ENCODE measurements around the gene CATSPER1.

Gene CATSPER1

DNA sequence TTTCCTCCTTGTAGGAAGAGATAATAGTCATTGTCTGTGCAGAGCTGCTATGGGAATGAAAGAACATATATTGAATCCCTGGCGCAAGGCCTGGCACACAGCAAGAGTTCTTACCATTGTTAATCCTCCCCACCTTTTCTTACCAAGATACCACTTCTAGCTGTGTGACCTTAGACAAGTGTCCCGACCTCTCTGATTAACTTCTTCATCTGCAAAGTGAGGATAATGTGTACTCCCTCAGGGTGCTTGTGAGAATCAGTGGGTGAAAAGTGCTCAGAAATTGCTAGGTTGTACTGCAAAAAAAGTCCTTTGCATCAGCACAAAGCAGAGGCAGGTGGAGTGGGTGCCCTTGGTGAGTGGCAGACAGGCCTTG lies 18.2 kb downstream of the CATSPER1 start:
- DNase-seq (ENCODE audit: low read depth, low spot score), result no peak
- no peak overlapping the region for H3K4me3 ChIP-seq (ENCODE audit: low read length)

DNA sequence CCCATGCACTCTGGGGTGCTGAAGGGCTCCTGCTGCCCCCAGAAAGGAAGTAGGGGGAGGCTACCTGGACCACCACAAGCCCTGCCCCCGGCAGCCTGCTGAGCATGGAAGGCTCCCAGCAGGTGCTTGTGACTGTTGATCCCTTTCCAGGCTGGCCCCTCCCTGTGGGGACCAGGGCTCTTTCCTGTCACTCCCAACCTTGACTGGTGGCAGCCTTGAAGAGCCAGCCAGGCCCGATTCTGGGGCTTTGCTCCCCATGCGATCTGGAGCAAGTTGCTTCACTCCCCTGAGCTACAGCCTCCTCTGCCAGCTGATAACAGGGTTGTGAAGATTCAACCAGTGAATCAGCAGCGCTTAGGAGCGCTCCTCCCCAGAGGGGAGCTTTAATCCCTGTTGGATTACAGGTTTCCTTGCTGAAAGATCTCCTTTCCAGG lies 19.1 kb downstream of the CATSPER1 start:
- DNase-seq (ENCODE audit: low read depth, low spot score), result peak; percentile 65
- H3K4me3 ChIP-seq (ENCODE audit: low read length), result no peak overlapping the region

DNA sequence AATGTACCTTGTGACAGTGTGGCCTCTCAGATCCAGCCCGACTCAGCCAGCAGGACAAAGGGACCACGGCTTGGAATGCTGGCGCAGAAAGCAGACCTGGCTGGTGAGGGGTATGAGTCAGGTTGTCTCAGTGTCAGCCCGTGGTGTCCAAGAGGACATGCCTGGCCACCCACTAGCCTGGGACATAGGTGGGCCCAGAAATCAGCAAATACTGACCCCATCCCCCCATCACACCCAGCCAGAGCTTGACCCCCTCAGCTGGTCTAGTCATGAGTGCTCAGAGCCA lies 19.4 kb downstream of the CATSPER1 start:
- no peak overlapping the region for H3K4me3 ChIP-seq (ENCODE audit: low read length)
- DNase-seq (ENCODE audit: low read depth, low spot score), result no peak

DNA sequence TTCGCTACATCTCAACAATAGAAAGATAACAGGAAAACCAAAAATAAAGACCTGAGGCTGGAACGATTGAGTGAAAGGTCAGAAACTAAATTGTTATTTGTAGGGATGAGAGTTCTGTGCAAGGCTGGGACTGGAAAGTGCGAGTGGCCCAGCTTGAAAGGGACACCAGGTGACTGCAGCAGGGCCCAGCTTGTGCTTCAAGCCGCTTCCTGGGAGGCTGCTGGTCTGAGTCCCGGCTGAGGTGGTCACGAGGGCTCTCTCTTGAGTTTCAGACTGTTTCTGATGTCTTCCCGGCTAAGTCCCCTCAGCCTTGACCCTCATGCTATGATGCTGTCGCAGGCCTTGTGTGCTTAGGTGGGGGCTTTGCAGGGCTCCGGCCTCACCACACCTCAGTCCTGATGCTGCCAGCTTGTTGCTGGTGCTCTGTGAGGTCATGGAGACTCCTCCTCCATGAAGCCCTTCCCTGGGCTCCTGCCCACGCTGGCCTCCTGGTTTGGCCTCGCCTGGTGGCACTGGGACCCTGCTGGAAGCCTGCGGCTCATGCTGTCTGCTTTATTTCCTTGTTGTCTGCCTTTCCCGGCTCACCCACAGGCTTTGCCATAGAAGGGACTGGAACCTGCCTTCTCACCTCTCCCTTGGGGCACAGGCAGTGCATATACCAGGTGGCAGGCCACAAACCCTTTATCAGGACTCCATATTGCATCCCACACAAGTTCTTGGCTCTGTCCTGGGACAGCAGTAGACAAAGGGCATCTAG lies 20.0 kb downstream of the CATSPER1 start:
- DNase-seq (ENCODE audit: low read depth, low spot score), result no peak
- no peak overlapping the region for H3K4me3 ChIP-seq (ENCODE audit: low read length)

DNA sequence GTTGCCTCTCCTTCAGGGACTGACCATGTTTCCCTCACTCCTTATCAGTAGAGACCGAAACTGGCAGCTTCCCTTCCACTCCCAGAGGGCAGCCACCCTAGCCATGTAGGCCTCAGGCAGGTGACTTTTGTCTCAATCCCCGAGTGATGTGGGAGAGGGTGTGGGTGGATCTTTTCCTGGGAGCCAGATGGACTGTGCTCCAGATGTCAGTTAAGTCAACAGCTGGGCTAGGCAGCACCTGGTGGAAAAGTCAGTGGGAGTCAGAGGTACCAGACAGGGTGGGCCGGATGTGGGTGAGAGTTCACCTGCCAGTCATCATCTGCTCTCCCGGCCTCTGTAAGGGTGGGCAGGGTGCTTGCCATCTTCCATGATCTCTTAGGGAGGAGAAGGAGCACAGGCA lies 22.1 kb downstream of the CATSPER1 start:
- peak; percentile 83 for DNase-seq (ENCODE audit: low read depth, low spot score)

DNA sequence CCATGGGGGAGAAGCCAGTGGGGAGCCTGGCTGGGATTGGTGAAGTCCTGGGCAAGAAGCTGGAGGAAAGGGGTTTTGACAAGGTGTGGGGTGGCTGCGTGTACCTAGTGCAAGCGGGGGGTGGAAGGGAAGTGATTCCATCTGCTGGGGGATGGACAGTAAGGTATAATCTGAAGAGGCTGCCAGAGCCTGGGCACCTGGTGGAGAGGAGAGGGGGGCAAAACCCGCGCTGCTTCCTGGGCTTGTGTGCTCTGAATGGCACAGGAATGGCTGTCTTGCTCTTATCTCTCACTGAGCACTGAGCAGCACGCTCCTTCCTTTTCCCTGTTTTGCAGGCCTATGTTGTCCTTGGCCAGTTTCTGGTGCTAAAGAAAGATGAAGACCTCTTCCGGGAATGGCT lies 23.0 kb downstream of the CATSPER1 start:
- H3K4me3 ChIP-seq (ENCODE audit: low read length), result peak overlapping the region; percentile 100
- DNase-seq (ENCODE audit: low read depth, low spot score), result no peak

More for the DNA sequence above, 22.1 kb downstream of the CATSPER1 start:
- peak overlapping the region; percentile 24; the same call in 1 of the 2 replicates for H3K4me3 ChIP-seq (ENCODE audit: low read length)

DNA sequence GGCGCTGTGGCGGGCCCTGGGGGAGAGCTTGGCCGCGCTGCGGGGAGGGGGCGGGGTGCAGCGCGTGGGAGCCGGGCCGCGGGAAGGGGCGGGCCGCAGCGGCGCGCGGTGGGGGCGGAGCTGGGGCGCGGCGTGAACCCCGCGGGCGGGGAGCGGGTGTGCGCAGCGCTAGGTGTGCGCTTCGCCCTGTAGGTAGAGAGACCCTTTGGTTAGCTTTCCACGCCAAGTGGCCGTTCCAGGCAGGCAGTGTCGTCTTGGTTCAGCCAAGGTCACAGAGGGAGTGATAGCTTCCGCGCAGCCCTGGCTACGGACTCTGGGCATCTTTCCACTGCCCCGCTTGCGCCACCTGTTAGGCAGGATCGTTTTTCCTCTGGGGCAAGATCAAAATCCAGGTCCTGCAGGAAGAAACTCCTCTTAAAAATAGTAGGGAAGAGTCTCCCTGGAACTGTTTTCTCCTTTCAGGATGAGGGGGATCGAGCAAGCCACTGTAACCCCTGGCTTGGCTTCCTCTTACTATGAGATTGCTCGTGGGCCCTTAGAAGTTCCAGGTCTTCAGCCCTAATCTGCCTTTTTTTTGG lies 23.5 kb downstream of the CATSPER1 start:
- H3K4me3 ChIP-seq (ENCODE audit: low read length), result peak overlapping the region; percentile 100
- DNase-seq (ENCODE audit: low read depth, low spot score), result no peak

DNA sequence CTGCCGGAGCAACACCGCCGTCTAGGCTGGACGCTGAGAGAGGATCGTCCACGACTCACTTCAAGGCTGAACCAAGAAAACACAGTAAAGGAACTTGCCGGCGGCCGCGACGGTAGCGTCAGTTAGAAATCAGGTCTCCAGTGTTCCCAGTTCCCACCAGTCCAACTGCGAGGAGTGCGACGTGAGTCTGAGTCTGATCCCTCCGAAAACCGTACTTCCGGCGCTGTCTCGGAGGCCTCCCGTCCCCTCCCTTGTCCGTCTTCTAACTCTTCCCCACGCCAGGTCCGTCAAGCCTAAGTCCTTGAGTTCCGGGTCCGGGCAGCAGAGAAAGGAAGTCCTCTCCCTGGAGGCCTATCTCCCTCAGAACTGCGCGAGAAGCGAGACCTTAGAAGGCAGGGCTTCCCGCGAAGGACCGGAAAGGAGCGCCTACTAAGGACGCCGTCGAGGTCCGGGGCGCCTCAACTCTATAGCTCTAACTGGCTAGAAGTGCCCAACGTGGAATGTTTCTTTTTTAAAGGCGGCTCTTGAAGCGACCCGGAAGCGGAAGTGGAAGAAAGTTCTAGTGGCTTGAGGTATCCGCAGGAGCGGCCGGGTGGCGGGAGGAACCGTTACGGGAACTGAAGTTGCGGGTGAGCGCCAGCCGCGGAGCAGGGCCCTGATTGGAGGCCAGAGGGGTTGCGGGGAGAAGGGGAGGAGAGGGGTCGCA lies 24.2 kb downstream of the CATSPER1 start, which contains the start of the genes BANF1 and EIF1AD:
BANF1 (plus strand) TSS at position 562 of the 706 bp plus-strand sequence. CDS start 748 bp downstream, outside the sequence.
EIF1AD (minus strand) TSS at position 216 of the 706 bp plus-strand sequence. CDS start 1,768 bp downstream, outside the sequence.
- DNase-seq (ENCODE audit: low read depth, low spot score), result peak; percentile 99
- peak within 1 kb of the TSS; percentile 100 for H3K4me3 ChIP-seq (ENCODE audit: low read length)

DNA sequence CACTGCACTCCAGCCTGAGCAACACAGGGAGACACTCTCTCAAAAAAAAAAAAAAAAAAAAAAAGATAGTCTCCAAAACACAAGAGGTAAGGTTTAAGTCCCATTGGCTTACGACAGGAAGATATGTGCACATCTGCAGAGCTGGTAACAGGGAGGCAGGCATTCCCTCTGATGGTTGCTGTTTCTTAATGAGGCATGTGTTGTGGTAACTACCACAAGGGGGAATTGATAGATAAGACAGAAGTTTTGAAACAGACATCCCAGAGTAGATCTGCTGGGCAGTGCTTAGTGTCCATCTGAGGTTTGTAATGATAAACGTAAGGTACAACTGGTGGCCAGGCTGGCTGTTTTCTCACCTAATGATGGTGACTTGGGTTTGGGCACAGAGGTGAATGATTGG lies 29.0 kb downstream of the CATSPER1 start:
- DNase-seq (ENCODE audit: low read depth, low spot score), result peak; percentile 66
- no peak overlapping the region for H3K4me3 ChIP-seq (ENCODE audit: low read length)

DNA sequence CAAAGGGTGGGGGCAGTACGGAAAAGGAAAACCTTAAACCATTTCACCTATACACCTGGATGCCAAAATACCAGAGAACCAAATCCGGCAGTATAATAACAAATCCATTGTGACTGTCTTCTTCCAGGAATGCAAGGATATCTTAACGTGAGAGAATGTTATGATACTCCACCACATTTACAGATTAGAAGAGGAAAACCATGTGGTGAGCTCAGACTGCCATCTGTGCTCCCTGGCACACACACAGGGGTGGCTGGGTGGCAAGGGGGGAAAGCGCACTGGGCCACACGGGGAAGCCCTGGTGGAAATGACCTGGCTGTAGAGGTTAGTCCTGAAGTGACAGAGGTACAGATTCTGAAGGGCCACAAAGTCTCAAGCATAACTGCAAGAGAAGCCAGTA lies 34.2 kb downstream of the CATSPER1 start:
- H3K4me3 ChIP-seq (ENCODE audit: low read length), result no peak overlapping the region
- no peak for DNase-seq (ENCODE audit: low read depth, low spot score)

DNA sequence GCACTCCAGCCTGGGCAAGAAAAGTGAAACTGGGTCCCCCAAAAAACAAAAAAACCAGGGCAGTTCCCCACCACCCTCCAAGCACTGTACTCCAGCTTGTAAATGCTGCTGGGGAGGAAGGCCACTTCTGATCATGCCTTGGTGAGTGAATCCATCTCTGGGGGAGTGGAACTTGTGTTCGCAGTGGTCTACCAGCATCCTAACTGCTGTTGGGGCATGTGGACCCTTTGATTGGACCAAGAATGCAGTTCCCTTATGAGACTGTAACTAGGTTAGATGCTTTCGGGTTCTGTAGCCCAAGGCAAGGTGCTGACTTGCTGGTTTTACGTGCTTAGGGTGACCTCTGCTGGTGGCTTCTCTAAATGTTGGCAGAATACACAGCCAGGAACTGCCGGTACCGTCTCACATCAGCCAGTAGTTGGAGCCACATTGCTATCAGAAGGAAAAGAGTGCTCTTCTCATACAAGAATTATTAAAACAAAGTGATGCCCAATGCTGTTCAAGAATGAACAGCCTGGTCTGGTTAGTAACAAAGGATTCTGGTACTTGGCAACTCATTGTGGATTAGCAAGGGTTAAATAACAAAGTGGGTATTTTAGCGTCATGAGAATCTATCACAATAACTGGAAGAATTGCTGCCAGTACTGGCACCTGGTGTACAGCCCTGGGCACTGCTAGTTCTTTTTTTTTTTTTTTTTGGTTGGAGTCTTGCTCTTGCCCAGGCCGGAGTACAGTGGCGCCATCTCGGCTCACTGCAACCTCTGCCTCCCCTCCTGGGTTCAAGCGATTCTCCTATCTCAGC lies 37.3 kb downstream of the CATSPER1 start:
- peak; percentile 95 for DNase-seq (ENCODE audit: low read depth, low spot score)
- no peak overlapping the region for H3K4me3 ChIP-seq (ENCODE audit: low read length)

DNA sequence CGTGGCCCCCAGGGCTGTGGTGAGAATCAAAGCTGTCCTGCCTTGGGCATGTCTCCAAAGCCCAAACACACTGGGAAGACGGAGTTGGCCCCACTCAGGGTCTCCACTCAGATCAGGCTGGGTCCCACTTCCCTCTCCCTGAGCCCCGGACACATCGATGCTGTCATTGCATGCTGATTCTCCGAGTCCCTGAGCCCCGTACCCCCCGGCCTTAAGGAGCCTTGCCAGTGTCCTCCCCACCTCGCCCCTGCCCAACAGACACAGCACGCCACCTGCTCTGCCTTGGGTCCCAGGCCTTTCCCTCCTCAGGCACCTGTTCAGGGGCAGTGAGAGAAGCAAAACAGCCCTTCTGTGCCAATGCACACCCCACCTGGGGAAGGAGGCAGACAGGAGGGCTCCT lies 38.9 kb downstream of the CATSPER1 start:
- no peak overlapping the region for H3K4me3 ChIP-seq (ENCODE audit: low read length)
- DNase-seq (ENCODE audit: low read depth, low spot score), result no peak

DNA sequence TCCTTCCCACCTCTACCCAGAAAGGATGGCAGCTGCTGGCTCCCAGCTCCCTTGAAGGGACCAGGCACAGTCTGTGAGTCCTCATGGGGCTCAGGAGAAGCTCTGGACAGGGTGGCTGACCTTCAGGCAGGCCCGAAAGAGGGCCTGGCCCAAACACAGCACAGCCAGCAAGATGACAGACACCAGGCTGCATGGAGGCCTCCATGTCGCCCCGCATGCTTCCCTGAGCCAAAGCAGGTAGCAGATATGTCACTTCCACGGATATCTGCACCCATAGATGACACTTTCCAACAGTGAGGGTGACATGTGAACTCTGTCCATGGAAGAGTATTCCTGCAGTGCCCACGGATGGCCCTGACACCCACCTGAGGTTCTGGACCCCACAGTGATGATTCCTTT lies 42.7 kb downstream of the CATSPER1 start:
- no peak overlapping the region for H3K4me3 ChIP-seq (ENCODE audit: low read length)

DNA sequence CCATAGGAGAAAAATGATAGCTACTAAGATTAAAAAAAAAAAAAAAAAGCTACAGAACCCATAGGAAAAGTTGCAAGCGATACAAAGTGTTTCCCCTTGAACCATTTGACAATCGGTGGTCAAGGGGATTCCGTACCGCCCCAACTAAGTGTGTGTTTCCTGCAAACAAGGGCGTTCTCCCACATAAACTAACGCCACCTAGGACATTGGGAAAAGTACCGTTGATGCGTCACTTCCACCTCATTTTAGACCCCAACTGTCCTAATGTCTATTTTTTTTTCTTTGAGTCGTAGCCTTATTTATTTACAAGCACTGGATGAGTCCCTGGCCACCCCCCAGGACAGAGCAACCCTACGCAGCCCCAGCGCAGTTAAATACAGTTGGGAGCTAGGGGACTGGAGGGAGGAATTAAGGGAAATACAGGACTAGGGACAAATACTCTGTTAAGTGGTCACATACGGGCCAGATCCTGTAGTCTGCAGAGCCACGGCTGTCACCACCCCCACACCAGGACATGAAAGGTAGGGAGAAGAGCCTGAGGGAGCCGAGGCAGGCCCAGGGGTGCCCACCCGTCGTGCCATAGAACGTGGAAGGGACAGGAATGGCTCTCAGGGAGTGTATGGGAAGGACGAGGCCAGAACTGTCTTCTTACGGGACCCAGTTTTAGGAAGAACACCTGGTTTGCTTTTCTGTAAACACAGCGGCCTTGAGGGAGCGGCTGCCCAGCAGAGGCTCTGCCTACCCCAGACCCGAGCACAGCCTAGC lies 43.3 kb downstream of the CATSPER1 start:
- no peak for DNase-seq (ENCODE audit: low read depth, low spot score)
- no peak overlapping the region for H3K4me3 ChIP-seq (ENCODE audit: low read length)

More for the DNA sequence above, 42.7 kb downstream of the CATSPER1 start:
- DNase-seq (ENCODE audit: low read depth, low spot score), result no peak

DNA sequence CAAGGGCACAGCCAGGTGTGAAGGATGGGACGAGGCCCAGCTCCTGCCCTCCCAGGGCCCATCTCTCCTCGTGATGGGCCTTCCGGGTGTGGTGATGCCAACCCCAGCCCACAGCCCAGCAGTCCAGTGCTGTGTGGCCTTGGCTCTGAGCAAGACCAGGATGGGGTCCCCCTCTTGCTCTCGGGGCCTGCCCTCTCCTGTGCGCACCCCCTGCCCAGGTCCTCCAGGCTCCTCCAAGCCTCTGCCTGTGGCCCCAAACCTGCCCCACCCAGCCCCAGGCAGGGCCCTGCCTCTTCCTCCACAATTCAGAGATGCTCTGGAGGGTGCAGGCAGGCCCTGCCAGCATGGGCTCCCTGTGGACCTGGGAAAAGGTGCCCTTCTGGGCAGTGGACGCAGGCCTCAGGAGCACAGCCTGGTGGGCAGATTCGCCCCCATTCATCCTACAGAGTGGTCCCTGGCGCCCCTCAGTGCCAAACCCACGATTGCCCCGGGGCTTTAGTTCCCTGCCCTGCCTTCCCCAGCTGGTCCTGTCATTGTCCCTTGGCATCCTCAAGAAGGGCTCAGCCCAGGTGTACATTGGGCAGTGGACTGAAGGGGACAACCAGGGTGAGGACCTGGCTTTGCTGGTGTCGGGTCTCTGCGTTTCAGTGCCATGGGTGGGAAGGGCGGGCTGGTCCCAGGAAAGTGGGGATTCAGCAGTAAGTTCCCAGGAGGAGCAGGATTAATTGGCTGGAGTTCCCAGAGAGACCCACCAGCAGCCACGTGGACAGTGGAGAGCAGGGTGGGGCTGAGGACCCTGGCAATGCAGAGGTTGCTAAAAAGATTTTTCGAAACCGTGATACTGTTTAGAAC lies 44.1 kb downstream of the CATSPER1 start:
- H3K4me3 ChIP-seq (ENCODE audit: low read length), result no peak overlapping the region
- no peak for DNase-seq (ENCODE audit: low read depth, low spot score)

DNA sequence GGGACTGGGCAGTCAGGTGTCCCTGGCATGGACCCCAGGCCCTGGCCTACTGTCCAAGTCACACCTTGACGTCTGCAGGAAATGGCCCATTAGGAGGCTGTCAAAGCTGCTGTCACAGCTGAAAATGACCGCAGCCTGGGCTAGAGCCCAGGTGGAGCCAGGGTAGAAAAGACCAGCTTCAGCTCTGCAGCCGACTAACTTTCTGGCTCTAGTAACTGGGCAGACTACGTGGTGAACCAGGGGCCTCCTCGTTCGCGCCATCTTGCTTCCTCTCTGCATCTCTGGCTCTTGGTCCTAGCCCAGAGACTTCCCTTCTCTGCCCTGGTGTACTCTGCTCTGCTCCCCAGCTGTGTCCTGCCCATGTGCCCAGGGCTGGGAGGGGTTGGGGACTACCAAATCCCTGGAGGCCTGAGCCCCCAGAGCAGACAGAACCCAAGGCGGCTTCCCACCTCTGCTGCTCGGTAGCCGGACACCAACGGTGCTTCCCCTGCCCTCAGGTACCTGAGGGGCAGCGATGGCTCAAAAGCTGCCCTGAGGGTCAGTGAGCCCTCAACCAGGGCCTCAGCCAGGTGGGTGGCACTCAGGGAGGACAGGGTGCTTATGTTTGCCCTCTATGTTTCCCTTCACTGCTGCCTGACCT lies 45.1 kb downstream of the CATSPER1 start:
- DNase-seq (ENCODE audit: low read depth, low spot score), result no peak
- no peak overlapping the region for H3K4me3 ChIP-seq (ENCODE audit: low read length)

DNA sequence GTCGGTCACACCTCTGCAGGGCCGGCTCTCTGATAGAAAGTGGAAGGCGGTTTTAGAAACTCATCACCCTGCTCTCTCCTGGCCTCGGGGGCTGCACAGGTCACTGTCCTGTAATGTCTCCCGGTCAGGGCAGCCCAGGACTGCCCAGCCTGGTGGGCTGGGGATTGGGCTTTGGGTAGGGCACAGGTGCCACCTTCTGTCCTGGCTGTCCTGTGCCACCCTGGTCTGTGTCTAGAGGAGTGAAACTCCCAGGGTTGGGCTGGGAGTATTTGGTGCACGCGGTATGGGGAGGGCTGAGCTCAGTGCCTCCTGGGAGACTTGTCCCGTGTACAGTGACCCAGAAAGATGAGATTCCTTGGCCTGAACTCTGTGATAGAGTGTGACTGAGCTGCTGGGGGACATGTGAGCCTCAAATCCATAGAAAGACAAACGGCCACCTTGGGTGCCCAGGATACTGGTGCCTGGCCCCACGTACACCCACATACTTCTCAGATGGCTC lies 47.0 kb downstream of the CATSPER1 start:
- DNase-seq (ENCODE audit: low read depth, low spot score), result no peak

More for the DNA sequence above, 47.0 kb downstream of the CATSPER1 start:
- no peak overlapping the region for H3K4me3 ChIP-seq (ENCODE audit: low read length)
